Suprapubic skin (tissue), 3 donors: ENCODE results near the gene BICC1.

Source experiments
- CTCF ChIP-seq, 2 donors: fragments of 200-600 bp in 1 of 2; fragments of 450-650 bp in 1 of 2; sonication (generic) in 1 of 2; IDR thresholded peaks; one replicate each; pipeline ENCODE4 v1.5.1; 2016 to 2019; ENCODE audit warnings: antibody characterized with exemption in 2 of 2, mild to moderate bottlenecking in 1 of 2, moderate library complexity in 1 of 2
- POLR2A ChIP-seq, 2 donors: fragments of 450-650 bp; IDR thresholded peaks; one replicate each; pipeline ENCODE4 v1.6.1; 2017; ENCODE audit warnings: antibody characterized with exemption in 2 of 2, mild to moderate bottlenecking in 2 of 2, moderate library complexity in 2 of 2

GRCh38 chr10:58752665-58753064, 240.0 kb downstream of the BICC1 start:
- no peak for TF ChIP-seq CTCF (IDR thresholded peaks at IDR 0.05)
- no peak for TF ChIP-seq POLR2A (IDR thresholded peaks at IDR 0.05)
